HS-27A (cell line): ENCODE measurements around the gene KRTAP5-5.
"Not testable (repeated sequence)": the region's sequence is repeated elsewhere in the genome, so short reads cannot be mapped to it uniquely, and the experiment has no call there.

Source experiments
- DNase-seq: peaks from one replicate; pipeline ENCODE4 v3.0.0-alpha.2; 2012; ENCODE audit warnings: low read depth, missing footprints

Gene KRTAP5-5

GRCh38 chr11:1607156-1607845 is 22.3 kb upstream of the KRTAP5-5 start:
- not testable (repeated sequence) for DNase-seq

- not testable (repeated sequence) for DNase-seq
Observed at GRCh38 chr11:1607901-1608300, 21.7 kb upstream of the KRTAP5-5 start.

GRCh38 chr11:1608363-1608762 is 21.2 kb upstream of the KRTAP5-5 start, which contains the start of gene KRTAP5-3:
Gene KRTAP5-3, minus strand, starts transcription at chr11:1608463. Its CDS starts 78 bp downstream, at chr11:1608385.
- DNase-seq = no peak

- no peak for DNase-seq
Observed at GRCh38 chr11:1618231-1618630, 11.3 kb upstream of the KRTAP5-5 start.

- no peak for DNase-seq
Observed at GRCh38 chr11:1619449-1619848, 10.1 kb upstream of the KRTAP5-5 start.

- DNase-seq = no peak
Observed at GRCh38 chr11:1622086-1622485, 7.5 kb upstream of the KRTAP5-5 start, which contains the start of gene KRTAP5-4. Gene KRTAP5-4, minus strand, starts transcription at chr11:1622138. Its CDS starts 45 bp downstream, at chr11:1622093.

GRCh38 chr11:1623716-1624115 is 5.9 kb upstream of the KRTAP5-5 start:
- no peak for DNase-seq

GRCh38 chr11:1624621-1625020 is 5.0 kb upstream of the KRTAP5-5 start:
- no peak for DNase-seq

- DNase-seq = no peak
Observed at GRCh38 chr11:1625541-1625940, 4.0 kb upstream of the KRTAP5-5 start.

- no peak for DNase-seq
Observed at GRCh38 chr11:1628506-1629325, 859 bp upstream of the KRTAP5-5 start.

GRCh38 chr11:1630271-1630670 is 696 bp downstream of the KRTAP5-5 start:
- DNase-seq = no peak

- no peak for DNase-seq
Observed at GRCh38 chr11:1631066-1631568, 1.5 kb downstream of the KRTAP5-5 start.

GRCh38 chr11:1632053-1632714 is 2.6 kb downstream of the KRTAP5-5 start:
- DNase-seq = no peak

- DNase-seq = no peak
Observed at GRCh38 chr11:1633864-1634263, 4.3 kb downstream of the KRTAP5-5 start.

- no peak for DNase-seq
Observed at GRCh38 chr11:1636291-1636950, 6.8 kb downstream of the KRTAP5-5 start.

- DNase-seq = no peak
Observed at GRCh38 chr11:1637628-1638027, 8.1 kb downstream of the KRTAP5-5 start.

GRCh38 chr11:1638344-1638743 is 8.8 kb downstream of the KRTAP5-5 start:
- DNase-seq = no peak

GRCh38 chr11:1639102-1639620 is 9.6 kb downstream of the KRTAP5-5 start:
- DNase-seq = no peak

GRCh38 chr11:1639666-1640065 is 10.1 kb downstream of the KRTAP5-5 start:
- no peak for DNase-seq

- DNase-seq = no peak
Observed at GRCh38 chr11:1640076-1640946, 10.7 kb downstream of the KRTAP5-5 start.

- no peak for DNase-seq
Observed at GRCh38 chr11:1641096-1641495, 11.5 kb downstream of the KRTAP5-5 start.
